ENCODE data around the gene UBE2D2.

DNA sequence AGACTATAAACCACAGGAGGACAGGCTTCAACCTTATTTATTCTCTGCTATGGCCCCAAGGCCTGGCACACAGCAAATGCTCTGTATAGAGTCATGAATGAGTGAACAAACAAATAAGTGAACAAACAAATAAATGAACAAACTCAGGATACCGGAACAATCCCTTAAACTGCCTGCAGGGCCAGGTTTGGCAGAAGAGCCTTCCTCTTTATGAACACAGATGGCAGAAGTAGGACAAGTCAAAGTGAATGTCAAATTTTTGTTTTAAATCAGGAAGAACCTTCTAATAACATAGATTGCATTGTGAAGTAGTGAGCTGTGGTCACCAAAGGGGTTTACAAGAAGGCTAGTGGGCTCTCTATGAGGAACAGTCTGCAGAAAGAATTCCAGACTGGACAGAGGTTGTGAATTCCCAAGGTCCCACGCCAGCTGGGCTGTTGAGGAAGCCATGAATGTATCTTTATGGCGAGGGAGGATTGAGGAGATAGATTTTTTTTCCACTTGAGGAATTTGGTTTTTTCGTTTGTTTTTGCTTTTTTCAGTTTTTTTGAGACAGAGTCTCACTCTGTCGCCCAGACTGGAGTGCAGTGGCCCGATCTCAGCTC is 48.3 kb upstream of the UBE2D2 start:
- no peak for TF ChIP-seq EZH2 (IDR thresholded peaks at IDR 0.05; ENCODE audit: insufficient read depth, poor library complexity, severe bottlenecking)
- no peak for TF ChIP-seq EZH2phosphoT487 (IDR thresholded peaks at IDR 0.05; ENCODE audit: insufficient read depth, low read depth)

Data from GM23248 (cell line).